ENCODE data around the gene LRRC4C.

Gene LRRC4C

GRCh38 chr11:41306431-41306830 is 153.0 kb downstream of the LRRC4C start:
- H3K27me3 ChIP-seq, result no peaks in the 10 kb centered on the region
- intact Hi-C loops (cut with DNase I; ENCODE audit: low total_unique reads), result no loop called here
- no peaks in the 10 kb centered on the region for H3K36me3 ChIP-seq
- no peak overlapping the region for H3K27ac ChIP-seq
- DNase-seq, result no peak
- H3K4me3 ChIP-seq, result no peak overlapping the region
- H3K9me3 ChIP-seq, result no peaks in the 10 kb centered on the region
- no peaks in the 10 kb centered on the region for H3K4me1 ChIP-seq
- TF ChIP-seq CTCF (IDR thresholded peaks at IDR 0.05), result no peak

DNA sequence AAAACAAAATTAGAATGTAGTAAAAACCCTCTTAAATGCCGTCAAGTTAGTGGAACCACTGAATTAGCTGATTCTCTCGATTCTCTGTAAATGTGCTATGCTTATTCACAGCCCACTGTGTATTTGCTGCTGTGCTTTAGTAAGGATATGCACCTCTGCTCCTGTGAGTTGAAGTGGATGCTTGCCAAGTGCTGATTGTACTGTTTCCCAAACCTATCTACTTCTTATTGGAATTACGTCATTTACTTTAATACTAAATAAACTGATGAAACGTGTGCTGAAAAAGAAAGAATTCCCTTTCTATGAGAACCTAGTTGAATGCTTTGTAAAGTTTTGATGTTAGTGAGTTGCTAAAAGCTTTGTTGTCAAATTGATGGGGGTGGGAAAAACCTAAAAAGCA is 158.4 kb downstream of the LRRC4C start:
- no peaks in the 10 kb centered on the region for H3K9me3 ChIP-seq
- no peak for DNase-seq
- intact Hi-C loops (cut with DNase I; ENCODE audit: low total_unique reads), result no loop called here

DNA sequence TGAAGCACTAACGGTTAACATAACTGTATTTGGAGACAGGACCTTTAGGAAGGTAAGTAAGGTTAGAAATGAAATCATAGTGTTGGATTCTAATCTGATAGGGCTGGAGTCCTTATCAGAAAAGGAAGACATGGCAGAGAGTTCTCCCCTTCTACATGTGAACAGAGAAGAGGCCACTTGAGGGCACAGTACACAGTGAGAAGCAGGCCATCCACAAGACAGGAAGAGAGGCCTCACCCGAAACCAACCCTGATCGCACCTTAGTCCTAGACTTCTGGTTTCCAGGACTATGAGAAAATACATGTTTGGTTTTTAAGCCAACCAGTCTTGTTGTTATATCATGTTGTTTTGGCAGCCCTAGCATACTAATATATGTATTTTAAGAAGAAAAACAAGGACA is 170.0 kb downstream of the LRRC4C start:
- Histone ChIP-seq H3K27me3 (no peaks in the 10 kb centered on the region), H3K27ac (no peak overlapping the region), H3K4me3 (no peak overlapping the region), H3K36me3 (no peaks in the 10 kb centered on the region), H3K9me3 (no peaks in the 10 kb centered on the region), H3K4me1 (no peaks in the 10 kb centered on the region)
- intact Hi-C loops (cut with DNase I; ENCODE audit: low total_unique reads), result no loop called here
- TF ChIP-seq CTCF (IDR thresholded peaks at IDR 0.05), result no peak
- DNase-seq, result no peak

More for the DNA sequence above, 158.4 kb downstream of the LRRC4C start:
- H3K27ac ChIP-seq, result no peak overlapping the region
- TF ChIP-seq CTCF (IDR thresholded peaks at IDR 0.05), result no peak
- H3K36me3 ChIP-seq, result no peaks in the 10 kb centered on the region
- H3K4me1 ChIP-seq, result no peaks in the 10 kb centered on the region
- no peaks in the 10 kb centered on the region for H3K27me3 ChIP-seq
- no peak overlapping the region for H3K4me3 ChIP-seq

GRCh38 chr11:41286751-41287150 is 172.7 kb downstream of the LRRC4C start:
- no peaks in the 10 kb centered on the region for H3K4me1 ChIP-seq
- no peaks in the 10 kb centered on the region for H3K27me3 ChIP-seq
- no peak for DNase-seq
- no peak for TF ChIP-seq CTCF (IDR thresholded peaks at IDR 0.05)
- intact Hi-C loops (cut with DNase I; ENCODE audit: low total_unique reads), result no loop called here
- no peak overlapping the region for H3K4me3 ChIP-seq
- H3K9me3 ChIP-seq, result no peaks in the 10 kb centered on the region
- H3K36me3 ChIP-seq, result no peaks in the 10 kb centered on the region
- no peak overlapping the region for H3K27ac ChIP-seq

GRCh38 chr11:41284354-41284753 is 175.1 kb downstream of the LRRC4C start:
- no peak for TF ChIP-seq CTCF (IDR thresholded peaks at IDR 0.05)
- no peak overlapping the region for H3K27ac ChIP-seq
- intact Hi-C loops (cut with DNase I; ENCODE audit: low total_unique reads), result loop anchor here (5.0 kb wide), 1 partner anchor 233 kb away; no protein-coding TSS in a partner anchor
- H3K9me3 ChIP-seq, result no peaks in the 10 kb centered on the region
- H3K27me3 ChIP-seq, result no peaks in the 10 kb centered on the region
- H3K36me3 ChIP-seq, result no peaks in the 10 kb centered on the region
- DNase-seq, result no peak
- no peak overlapping the region for H3K4me3 ChIP-seq
- H3K4me1 ChIP-seq, result no peaks in the 10 kb centered on the region

All from tibial artery (tissue), 4 donors.